Measurements from ENCODE around the gene TTC17. TPM values are rescaled to one million over a fixed set of nuclear protein-coding genes. Genes with fewer than 3 reads are reported as not detected.
"Not testable (repeated sequence)": the region's sequence is repeated elsewhere in the genome, so short reads cannot be mapped to it uniquely, and the experiment has no call there.

TTC17 gene
- total and polyA plus RNA-seq, 4 donors, result 21.5 to 119 (median 68.3) TPM

DNA sequence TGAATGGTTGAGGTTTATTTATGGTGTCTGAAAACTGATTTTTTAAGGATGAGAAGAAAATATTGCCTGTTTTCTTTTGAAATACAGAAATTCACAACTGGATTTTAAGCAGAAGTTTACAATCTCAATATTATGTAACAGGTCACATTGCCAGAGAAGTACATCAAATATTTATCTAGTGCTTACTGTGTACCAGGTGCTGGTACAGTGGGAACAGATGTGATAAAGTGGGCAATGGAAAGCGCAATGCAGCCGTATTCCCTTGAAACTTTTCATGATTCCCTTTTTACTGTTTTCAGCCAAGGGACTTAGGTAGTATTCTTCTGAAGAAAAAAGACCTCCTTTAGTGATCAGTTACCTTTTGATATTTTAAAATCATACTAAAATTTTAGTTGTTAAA is 49.6 kb downstream of the TTC17 start:
- Histone ChIP-seq H3K27ac (ENCODE audit: low read depth in 1 of 2, low read length in 2 of 2) (no peak overlapping the region), H3K4me3 (ENCODE audit: low read length in 2 of 2) (no peak overlapping the region), H3K27me3 (ENCODE audit: control insufficient read depth in 1 of 2, insufficient read depth in 2 of 2, low read length in 1 of 2) (no peaks in the 10 kb centered on the region), H3K36me3 (ENCODE audit: control insufficient read depth in 1 of 2, insufficient read depth in 2 of 2, low read length in 1 of 2) (peaks cover 11 to 13% of the 10 kb centered on the region in 2 donors), H3K9me3 (ENCODE audit: control insufficient read depth, low read length) (no peaks in the 10 kb centered on the region), H3K4me1 (ENCODE audit: control insufficient read depth in 1 of 2, insufficient read depth in 2 of 2, low read length in 2 of 2) (no peaks in the 10 kb centered on the region)
- 96 to 97% methylated on average over 2 of the region's 2 CpGs for WGBS, 2 donors
- intact Hi-C loops (cut with DNase I), result no loop called here
- ATAC-seq (ENCODE audit: low FRiP score), result no peak
- DNase-seq, result no peak

DNA sequence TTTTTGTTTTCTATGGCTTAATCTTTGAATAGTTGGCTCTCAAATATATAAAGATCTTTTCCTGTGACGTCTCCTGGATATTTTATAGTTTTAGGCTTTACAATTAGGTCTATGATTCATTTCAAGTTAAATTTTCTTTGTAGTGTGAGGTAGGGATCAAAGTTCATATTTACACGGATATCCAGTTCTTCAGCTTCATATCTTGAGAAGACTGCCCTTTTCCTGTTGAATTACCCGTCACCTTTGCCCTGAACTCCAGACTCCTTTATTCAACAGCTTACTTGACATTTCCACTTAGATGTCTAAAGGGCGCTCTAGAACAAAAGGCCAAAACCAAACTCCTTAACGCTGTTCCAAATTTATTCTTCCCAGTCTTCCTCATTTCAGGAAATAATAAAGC is 51.7 kb downstream of the TTC17 start:
- no peak for ATAC-seq (ENCODE audit: low FRiP score)
- intact Hi-C loops (cut with DNase I), result no loop called here
- DNase-seq, result no peak

DNA sequence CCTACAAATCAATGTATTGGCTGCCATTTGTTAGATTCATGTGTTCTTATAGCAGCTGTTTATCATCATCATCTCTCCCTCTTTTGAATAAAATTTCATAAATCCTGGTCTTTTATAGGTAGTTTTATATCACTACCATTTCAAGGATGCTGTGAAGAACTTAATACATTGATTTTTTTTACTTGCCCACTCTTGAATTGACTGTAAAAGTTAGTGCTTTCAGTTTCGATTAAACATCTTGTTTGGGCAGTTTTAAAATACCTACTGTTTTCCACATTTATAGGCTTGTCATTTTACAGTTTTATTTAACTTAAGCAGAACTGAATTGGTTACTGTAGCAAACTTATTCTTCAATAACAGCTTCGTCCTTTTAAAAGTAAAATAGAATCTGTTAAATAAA is 59.5 kb downstream of the TTC17 start:
- DNase-seq (no peak), ATAC-seq (ENCODE audit: low FRiP score) (no peak)
- Histone ChIP-seq H3K4me3 (ENCODE audit: low read length in 2 of 2) (no peak overlapping the region), H3K4me1 (ENCODE audit: control insufficient read depth in 1 of 2, insufficient read depth in 2 of 2, low read length in 2 of 2) (no peaks in the 10 kb centered on the region), H3K27ac (ENCODE audit: low read depth in 1 of 2, low read length in 2 of 2) (no peak overlapping the region), H3K9me3 (ENCODE audit: control insufficient read depth, low read length) (no peaks in the 10 kb centered on the region), H3K36me3 (ENCODE audit: control insufficient read depth in 1 of 2, insufficient read depth in 2 of 2, low read length in 1 of 2) (peaks cover 0 to 2% of the 10 kb centered on the region in 2 donors), H3K27me3 (ENCODE audit: control insufficient read depth in 1 of 2, insufficient read depth in 2 of 2, low read length in 1 of 2) (no peaks in the 10 kb centered on the region)
- WGBS, 2 donors, result 87 to 90% methylated on average over 2 of the region's 2 CpGs
- intact Hi-C loops (cut with DNase I), result no loop called here

More for the DNA sequence above, 51.7 kb downstream of the TTC17 start:
- Histone ChIP-seq H3K4me3 (ENCODE audit: low read length in 2 of 2) (no peak overlapping the region), H3K4me1 (ENCODE audit: control insufficient read depth in 1 of 2, insufficient read depth in 2 of 2, low read length in 2 of 2) (no peaks in the 10 kb centered on the region), H3K36me3 (ENCODE audit: control insufficient read depth in 1 of 2, insufficient read depth in 2 of 2, low read length in 1 of 2) (peaks cover 6 to 11% of the 10 kb centered on the region in 2 donors), H3K27ac (ENCODE audit: low read depth in 1 of 2, low read length in 2 of 2) (no peak overlapping the region), H3K27me3 (ENCODE audit: control insufficient read depth in 1 of 2, insufficient read depth in 2 of 2, low read length in 1 of 2) (no peaks in the 10 kb centered on the region), H3K9me3 (ENCODE audit: control insufficient read depth, low read length) (no peaks in the 10 kb centered on the region)
- WGBS, 2 donors, result 87 to 89% methylated on average over 5 of the region's 5 CpGs

DNA sequence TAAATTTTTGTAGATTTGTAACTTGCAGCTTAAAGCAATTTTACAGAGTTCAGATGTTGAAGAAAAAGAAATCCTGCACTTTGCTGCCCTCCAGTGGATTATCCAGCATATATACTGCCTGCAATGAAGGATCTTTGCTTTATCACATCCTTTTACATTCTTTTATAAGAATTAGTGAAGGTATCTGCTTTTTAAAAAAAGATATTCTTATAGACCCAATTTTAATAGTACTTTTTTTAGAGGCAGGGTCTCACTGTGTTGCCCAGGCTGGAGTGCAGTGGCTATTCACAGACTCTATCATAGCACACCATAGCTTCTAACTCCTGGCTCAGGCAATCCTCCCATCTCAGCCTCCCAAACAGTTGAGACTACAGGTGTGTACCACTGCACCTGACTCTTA is 60.7 kb downstream of the TTC17 start:
- Histone ChIP-seq H3K27me3 (ENCODE audit: control insufficient read depth in 1 of 2, insufficient read depth in 2 of 2, low read length in 1 of 2) (no peaks in the 10 kb centered on the region), H3K27ac (ENCODE audit: low read depth in 1 of 2, low read length in 2 of 2) (no peak overlapping the region), H3K36me3 (ENCODE audit: control insufficient read depth in 1 of 2, insufficient read depth in 2 of 2, low read length in 1 of 2) (peaks cover 0 to 1% of the 10 kb centered on the region in 2 donors), H3K9me3 (ENCODE audit: control insufficient read depth, low read length) (no peaks in the 10 kb centered on the region), H3K4me3 (ENCODE audit: low read length in 2 of 2) (no peak overlapping the region), H3K4me1 (ENCODE audit: control insufficient read depth in 1 of 2, insufficient read depth in 2 of 2, low read length in 2 of 2) (no peaks in the 10 kb centered on the region)
- intact Hi-C loops (cut with DNase I), result no loop called here
- ATAC-seq (ENCODE audit: low FRiP score) (no peak), DNase-seq (no peak)

DNA sequence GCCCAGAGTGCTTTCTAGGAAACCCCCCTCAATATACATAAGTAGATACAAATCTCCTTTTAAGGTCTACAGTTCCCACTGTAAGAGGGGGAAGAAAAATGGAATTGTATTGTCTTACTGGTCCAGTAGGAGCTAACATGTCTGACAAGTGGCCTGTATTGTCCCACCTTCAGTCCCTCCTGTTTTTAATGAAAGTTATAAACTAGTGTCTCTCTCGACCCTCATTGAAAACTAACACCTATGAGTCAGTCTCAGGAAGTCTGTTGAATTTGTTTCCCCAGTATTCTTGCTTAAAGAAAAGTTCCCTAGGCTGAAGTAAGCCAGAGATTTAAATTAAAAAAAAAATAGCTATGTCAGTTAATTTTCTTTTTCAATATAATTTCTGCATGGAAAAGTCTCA is 69.3 kb downstream of the TTC17 start:
- no peak for ATAC-seq (ENCODE audit: low FRiP score)
- Histone ChIP-seq H3K4me1 (ENCODE audit: control insufficient read depth in 1 of 2, insufficient read depth in 2 of 2, low read length in 2 of 2) (peaks cover 0 to 3% of the 10 kb centered on the region in 2 donors), H3K4me3 (ENCODE audit: low read length in 2 of 2) (no peak overlapping the region), H3K36me3 (ENCODE audit: control insufficient read depth in 1 of 2, insufficient read depth in 2 of 2, low read length in 1 of 2) (peaks cover 0 to 2% of the 10 kb centered on the region in 2 donors), H3K27me3 (ENCODE audit: control insufficient read depth in 1 of 2, insufficient read depth in 2 of 2, low read length in 1 of 2) (no peaks in the 10 kb centered on the region), H3K9me3 (ENCODE audit: control insufficient read depth, low read length) (no peaks in the 10 kb centered on the region), H3K27ac (ENCODE audit: low read depth in 1 of 2, low read length in 2 of 2) (no peak overlapping the region)
- no peak for DNase-seq
- intact Hi-C loops (cut with DNase I), result no loop called here
- 76 to 82% methylated on average over 1 of the region's 1 CpG for WGBS, 2 donors

DNA sequence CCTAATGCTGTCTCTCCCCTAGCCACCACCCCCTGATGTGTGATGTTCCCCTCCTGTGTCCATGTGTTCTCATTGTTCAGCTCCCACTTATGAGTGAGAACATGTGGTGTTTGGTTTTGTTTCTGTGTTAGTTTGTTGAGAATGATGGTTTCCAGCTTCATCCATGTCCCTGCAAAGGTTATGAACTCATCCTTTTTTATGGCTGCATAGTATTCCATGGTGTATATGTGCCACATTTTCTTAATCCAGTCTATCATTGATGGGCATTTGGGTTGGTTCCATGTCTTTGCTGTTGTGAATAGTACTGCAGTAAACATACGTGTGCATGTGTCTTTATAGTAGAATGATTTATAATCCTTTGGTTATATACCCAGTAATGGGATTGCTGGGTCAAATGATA is 72.2 kb downstream of the TTC17 start:
- ATAC-seq (ENCODE audit: low FRiP score); DNase-seq; H3K36me3 ChIP-seq (ENCODE audit: control insufficient read depth in 1 of 2, insufficient read depth in 2 of 2, low read length in 1 of 2); intact Hi-C loops (cut with DNase I); H3K27ac ChIP-seq (ENCODE audit: low read depth in 1 of 2, low read length in 2 of 2); H3K27me3 ChIP-seq (ENCODE audit: control insufficient read depth in 1 of 2, insufficient read depth in 2 of 2, low read length in 1 of 2); H3K9me3 ChIP-seq (ENCODE audit: control insufficient read depth, low read length); H3K4me3 ChIP-seq (ENCODE audit: low read length in 2 of 2); H3K4me1 ChIP-seq (ENCODE audit: control insufficient read depth in 1 of 2, insufficient read depth in 2 of 2, low read length in 2 of 2): not testable (repeated sequence)
- 94 to 95% methylated on average over 1 of the region's 1 CpG for whole genome bisulfite sequencing, 2 donors

DNA sequence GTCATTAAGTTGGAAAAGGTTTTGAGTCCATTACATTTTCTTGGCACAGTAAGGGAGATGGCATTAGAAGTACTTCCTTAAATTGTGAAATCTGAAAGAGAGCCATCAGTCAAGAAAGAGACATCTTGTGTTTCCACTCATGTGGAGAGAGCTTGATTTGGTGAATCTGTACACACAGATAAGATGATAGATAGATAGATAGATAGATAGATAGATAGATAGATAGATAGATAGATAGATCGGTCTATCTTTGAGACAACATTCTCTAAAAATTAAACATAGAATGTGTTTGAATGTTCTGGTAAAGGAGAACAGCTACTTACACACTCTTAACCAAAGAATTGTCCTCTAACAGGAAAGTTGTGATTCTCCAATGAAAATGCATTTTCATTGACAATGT is 76.2 kb downstream of the TTC17 start:
- no peak for ATAC-seq (ENCODE audit: low FRiP score)
- no peaks in the 10 kb centered on the region for H3K27me3 ChIP-seq (ENCODE audit: control insufficient read depth in 1 of 2, insufficient read depth in 2 of 2, low read length in 1 of 2)
- intact Hi-C loops (cut with DNase I), result no loop called here
- 93 to 98% methylated on average over 1 of the region's 1 CpG for WGBS, 2 donors
- DNase-seq, result no peak
- H3K9me3 ChIP-seq (ENCODE audit: control insufficient read depth, low read length), result no peaks in the 10 kb centered on the region
- no peak overlapping the region for H3K27ac ChIP-seq (ENCODE audit: low read depth in 1 of 2, low read length in 2 of 2)
- no peak overlapping the region for H3K4me3 ChIP-seq (ENCODE audit: low read length in 2 of 2)
- H3K36me3 ChIP-seq (ENCODE audit: control insufficient read depth in 1 of 2, insufficient read depth in 2 of 2, low read length in 1 of 2), result peaks cover 0 to 7% of the 10 kb centered on the region in 2 donors
- H3K4me1 ChIP-seq (ENCODE audit: control insufficient read depth in 1 of 2, insufficient read depth in 2 of 2, low read length in 2 of 2), result no peaks in the 10 kb centered on the region

DNA sequence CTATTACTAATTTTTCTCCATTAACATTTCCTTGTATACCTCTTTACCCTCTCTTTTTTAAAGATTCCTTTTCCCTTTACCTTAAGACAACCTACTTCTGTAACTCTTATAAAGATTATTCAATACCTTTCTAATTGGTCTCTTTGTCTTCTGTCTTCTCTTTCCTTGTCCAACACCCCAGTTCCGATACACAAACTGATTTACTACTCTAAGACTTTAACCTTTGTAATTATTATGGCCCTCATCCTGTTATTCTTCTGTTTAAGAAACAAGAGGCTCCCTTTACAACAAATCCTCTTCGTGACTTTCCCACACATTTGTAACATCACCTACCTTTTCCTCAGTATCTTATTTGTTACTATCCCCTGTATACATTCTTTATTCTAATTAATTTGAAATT is 81.8 kb downstream of the TTC17 start:
- Histone ChIP-seq H3K36me3 (ENCODE audit: control insufficient read depth in 1 of 2, insufficient read depth in 2 of 2, low read length in 1 of 2) (peaks cover 8 to 10% of the 10 kb centered on the region in 2 donors), H3K27me3 (ENCODE audit: control insufficient read depth in 1 of 2, insufficient read depth in 2 of 2, low read length in 1 of 2) (no peaks in the 10 kb centered on the region), H3K4me3 (ENCODE audit: low read length in 2 of 2) (no peak overlapping the region), H3K4me1 (ENCODE audit: control insufficient read depth in 1 of 2, insufficient read depth in 2 of 2, low read length in 2 of 2) (no peaks in the 10 kb centered on the region), H3K27ac (ENCODE audit: low read depth in 1 of 2, low read length in 2 of 2) (no peak overlapping the region), H3K9me3 (ENCODE audit: control insufficient read depth, low read length) (no peaks in the 10 kb centered on the region)
- DNase-seq, result no peak
- intact Hi-C loops (cut with DNase I), result no loop called here
- WGBS, 2 donors, result 96% methylated on average over 2 of the region's 2 CpGs
- no peak for ATAC-seq (ENCODE audit: low FRiP score)

DNA sequence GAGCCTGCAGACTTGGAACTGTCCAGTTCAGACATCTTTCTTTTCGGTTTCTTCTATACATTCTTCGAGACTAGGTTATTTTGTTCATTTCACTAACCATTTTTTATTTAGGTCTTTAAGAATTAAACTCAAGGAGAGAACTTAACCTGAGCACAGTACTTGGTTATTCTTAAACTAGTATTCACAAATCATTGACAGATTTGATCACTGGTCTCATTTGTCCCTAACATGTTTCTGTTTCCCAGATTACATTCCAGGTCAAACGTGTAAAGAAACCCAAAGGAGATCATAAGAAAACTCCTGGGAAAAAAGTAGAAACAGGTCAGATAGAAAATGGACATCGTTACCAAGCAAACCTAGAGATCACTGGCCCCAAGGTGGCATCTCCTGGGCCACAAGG is 85.1 kb downstream of the TTC17 start:
- DNase-seq (no peak), ATAC-seq (ENCODE audit: low FRiP score) (no peak)
- Histone ChIP-seq H3K9me3 (ENCODE audit: control insufficient read depth, low read length) (no peaks in the 10 kb centered on the region), H3K27me3 (ENCODE audit: control insufficient read depth in 1 of 2, insufficient read depth in 2 of 2, low read length in 1 of 2) (no peaks in the 10 kb centered on the region), H3K36me3 (ENCODE audit: control insufficient read depth in 1 of 2, insufficient read depth in 2 of 2, low read length in 1 of 2) (peaks cover 5 to 18% of the 10 kb centered on the region in 2 donors), H3K4me1 (ENCODE audit: control insufficient read depth in 1 of 2, insufficient read depth in 2 of 2, low read length in 2 of 2) (no peaks in the 10 kb centered on the region), H3K27ac (ENCODE audit: low read depth in 1 of 2, low read length in 2 of 2) (no peak overlapping the region), H3K4me3 (ENCODE audit: low read length in 2 of 2) (no peak overlapping the region)
- 93 to 95% methylated on average over 4 of the region's 4 CpGs for WGBS, 2 donors
- intact Hi-C loops (cut with DNase I), result no loop called here
